BE2C (cell line): ENCODE data around the gene KRTAP9-3.
"Not testable (repeated sequence)": the region's sequence is repeated elsewhere in the genome, so short reads cannot be mapped to it uniquely, and the experiment has no call there.

Experiments used
- DNase-seq: peaks from one replicate; pipeline ENCODE4 v3.0.0-alpha.2; 2020
- H3K27me3 ChIP-seq: fragments of 250-450 bp; sonication (Bioruptor Pico); 2 replicates; pipeline ENCODE4 v1.5.1; 2020; ENCODE audit warnings: mild to moderate bottlenecking
- H3K36me3 ChIP-seq: fragments of 250-450 bp; sonication (Bioruptor Pico); 2 replicates; pipeline ENCODE4 v1.5.1; 2020; ENCODE audit warnings: mild to moderate bottlenecking
- H3K4me1 ChIP-seq: fragments of 250-450 bp; sonication (Bioruptor Pico); 2 replicates; pipeline ENCODE4 v1.5.1; 2020
- H3K4me3 ChIP-seq: 2 replicates; pipeline ENCODE4 v1.5.1; 2011; ENCODE audit warnings: low read depth, low read length
- H3K9me3 ChIP-seq: fragments of 250-450 bp; sonication (Bioruptor Pico); 2 replicates; pipeline ENCODE4 v1.5.1; 2020
- TF ChIP-seq, protein P1 (sequence below): IDR thresholded peaks from 2 replicates; pipeline ENCODE4 v1.5.1; 2012; ENCODE audit warnings: mild to moderate bottlenecking, low read depth, low read length

KRTAP9-3 gene

DNA sequence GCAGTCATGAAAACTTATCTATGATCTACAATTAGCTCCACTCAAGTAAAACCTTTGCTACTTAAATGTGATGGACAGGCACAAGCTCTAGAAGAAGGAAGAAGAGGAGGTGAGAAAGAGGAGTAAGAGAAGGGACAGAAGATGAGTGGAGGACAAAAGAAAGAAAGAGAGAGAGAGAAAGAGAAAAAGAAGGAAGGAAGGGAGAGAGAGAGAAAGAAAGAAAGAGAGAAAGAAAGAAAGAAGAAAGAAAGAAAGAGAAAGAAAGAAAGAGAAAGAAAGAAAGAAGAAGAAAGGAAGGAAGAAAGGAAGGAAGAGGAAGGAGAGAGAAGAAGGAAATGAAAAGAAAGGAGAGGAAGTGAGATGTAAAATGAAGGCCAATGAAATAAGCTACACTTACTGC is 2.2 kb upstream of the KRTAP9-3 start:
- Histone ChIP-seq H3K4me1 (no peaks in the 10 kb centered on the region), H3K27me3 (peaks cover 48% of the 10 kb centered on the region), H3K4me3 (no peak overlapping the region), H3K9me3 (no peaks in the 10 kb centered on the region), H3K36me3 (no peaks in the 10 kb centered on the region)
- TF ChIP-seq, protein P1, sequence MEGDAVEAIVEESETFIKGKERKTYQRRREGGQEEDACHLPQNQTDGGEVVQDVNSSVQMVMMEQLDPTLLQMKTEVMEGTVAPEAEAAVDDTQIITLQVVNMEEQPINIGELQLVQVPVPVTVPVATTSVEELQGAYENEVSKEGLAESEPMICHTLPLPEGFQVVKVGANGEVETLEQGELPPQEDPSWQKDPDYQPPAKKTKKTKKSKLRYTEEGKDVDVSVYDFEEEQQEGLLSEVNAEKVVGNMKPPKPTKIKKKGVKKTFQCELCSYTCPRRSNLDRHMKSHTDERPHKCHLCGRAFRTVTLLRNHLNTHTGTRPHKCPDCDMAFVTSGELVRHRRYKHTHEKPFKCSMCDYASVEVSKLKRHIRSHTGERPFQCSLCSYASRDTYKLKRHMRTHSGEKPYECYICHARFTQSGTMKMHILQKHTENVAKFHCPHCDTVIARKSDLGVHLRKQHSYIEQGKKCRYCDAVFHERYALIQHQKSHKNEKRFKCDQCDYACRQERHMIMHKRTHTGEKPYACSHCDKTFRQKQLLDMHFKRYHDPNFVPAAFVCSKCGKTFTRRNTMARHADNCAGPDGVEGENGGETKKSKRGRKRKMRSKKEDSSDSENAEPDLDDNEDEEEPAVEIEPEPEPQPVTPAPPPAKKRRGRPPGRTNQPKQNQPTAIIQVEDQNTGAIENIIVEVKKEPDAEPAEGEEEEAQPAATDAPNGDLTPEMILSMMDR = no peak
- DNase-seq = no peak

DNA sequence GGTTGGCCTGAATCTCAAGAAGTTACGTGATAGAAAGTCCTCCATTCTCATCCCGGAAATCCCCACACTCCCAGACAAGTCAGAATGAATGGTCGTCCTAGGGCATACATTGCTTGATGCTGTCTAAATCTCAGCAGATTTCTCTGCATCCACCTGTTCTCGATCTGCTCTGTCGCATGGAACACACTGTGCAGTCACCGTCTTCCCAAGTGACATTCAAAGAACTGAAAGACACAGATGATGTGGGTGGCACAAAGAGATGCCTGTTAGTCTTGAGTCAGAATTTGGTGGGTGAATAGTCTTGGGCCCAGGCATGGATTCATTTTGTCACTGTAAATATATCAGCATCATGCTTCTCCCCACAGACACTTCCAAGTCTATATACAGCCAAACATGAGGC is 518 bp upstream of the KRTAP9-3 start:
- peaks cover 47% of the 10 kb centered on the region for H3K27me3 ChIP-seq
- TF ChIP-seq, protein P1 = no peak
- H3K4me3 ChIP-seq = no peak overlapping the region
- H3K36me3 ChIP-seq = no peaks in the 10 kb centered on the region
- no peaks in the 10 kb centered on the region for H3K4me1 ChIP-seq
- DNase-seq = no peak
- no peaks in the 10 kb centered on the region for H3K9me3 ChIP-seq

DNA sequence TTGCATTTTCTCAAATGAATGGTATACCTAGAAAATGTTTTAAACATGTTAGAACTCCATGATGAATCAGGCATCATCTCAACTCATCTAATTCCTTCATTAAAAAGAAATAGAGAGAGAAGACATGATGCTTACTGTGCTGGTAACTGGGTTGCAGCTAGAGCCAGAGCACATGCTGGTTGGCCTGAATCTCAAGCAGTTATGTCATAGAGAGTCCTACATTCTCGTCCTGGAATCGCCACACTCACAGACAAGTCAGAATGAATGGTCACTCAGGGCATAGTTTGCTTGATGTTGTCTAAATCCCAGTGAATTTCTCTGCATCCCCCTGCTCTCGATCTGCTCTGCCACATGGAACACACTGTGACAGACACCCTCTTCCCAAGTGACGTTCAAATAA is 4.9 kb downstream of the KRTAP9-3 start:
- H3K27me3 ChIP-seq = peaks cover 17% of the 10 kb centered on the region
- not testable (repeated sequence) for H3K4me3 ChIP-seq, H3K9me3 ChIP-seq, H3K36me3 ChIP-seq, H3K4me1 ChIP-seq, DNase-seq

DNA sequence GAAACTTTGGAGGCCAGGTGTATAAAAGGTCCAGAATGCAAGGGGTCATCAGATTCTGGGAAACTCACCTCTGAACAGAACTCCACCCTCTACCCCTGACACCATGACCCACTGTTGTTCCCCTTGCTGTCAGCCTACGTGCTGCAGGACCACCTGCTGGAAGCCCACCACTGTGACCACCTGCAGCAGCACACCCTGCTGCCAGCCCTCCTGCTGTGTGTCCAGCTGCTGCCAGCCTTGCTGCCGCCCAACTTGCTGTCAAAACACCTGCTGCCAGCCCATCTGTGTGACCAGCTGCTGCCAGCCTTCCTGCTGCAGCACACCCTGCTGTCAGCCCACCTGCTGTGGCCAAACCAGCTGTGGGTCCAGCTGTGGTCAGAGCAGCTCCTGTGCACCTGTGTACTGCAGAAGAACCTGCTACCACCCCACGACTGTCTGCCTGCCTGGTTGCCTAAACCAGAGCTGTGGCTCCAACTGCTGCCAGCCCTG is 5.7 kb downstream of the KRTAP9-3 start, which contains the start of gene KRTAP9-8:
Gene KRTAP9-8 (plus strand): TSS at position 51 of the 489 bp plus-strand sequence. CDS start 53 bp downstream, at position 104.
- not testable (repeated sequence) for H3K36me3 ChIP-seq, DNase-seq, H3K9me3 ChIP-seq, H3K4me3 ChIP-seq, H3K4me1 ChIP-seq
- peaks cover 17% of the 10 kb centered on the region for H3K27me3 ChIP-seq

DNA sequence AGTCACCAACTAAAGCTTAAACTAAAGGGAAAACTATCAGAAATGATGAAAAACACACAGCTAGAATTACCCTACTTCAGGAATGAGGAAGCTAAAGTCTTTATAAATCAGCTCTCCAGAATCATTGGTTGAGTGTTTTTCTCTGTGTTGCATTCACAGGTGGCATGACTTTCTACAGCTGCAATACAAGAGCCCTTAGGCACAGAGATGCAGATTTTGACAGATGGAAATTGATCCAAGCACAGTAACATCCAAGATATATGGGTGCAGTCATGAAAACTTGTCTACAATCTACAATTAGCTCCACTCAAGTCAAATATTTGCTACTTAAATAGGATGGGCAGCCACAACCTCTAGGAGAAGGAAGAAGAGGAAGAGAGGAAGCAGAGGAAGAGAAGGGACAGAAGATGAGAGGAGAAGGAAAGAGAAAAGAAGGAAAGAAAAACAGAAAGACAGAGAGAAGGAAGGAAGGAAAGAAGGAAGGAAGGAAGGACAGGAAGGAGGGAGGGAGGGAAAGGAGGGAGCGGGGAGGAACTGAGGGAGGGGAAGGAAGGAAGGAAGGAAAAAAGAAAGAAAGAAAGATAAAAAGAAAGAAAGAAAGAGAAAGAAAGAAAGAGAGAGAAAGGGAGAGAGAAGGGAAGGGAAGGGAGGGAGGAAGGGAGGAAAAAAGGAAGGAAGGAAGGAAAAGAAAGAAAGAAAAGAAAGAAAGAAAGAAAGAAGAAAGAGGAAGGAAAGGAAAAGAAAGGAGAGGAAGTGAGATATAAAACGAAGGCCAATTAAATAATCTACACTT is 14.9 kb downstream of the KRTAP9-3 start:
- peaks cover 14% of the 10 kb centered on the region for H3K27me3 ChIP-seq
- not testable (repeated sequence) for H3K9me3 ChIP-seq, H3K4me3 ChIP-seq, DNase-seq, H3K36me3 ChIP-seq, H3K4me1 ChIP-seq

DNA sequence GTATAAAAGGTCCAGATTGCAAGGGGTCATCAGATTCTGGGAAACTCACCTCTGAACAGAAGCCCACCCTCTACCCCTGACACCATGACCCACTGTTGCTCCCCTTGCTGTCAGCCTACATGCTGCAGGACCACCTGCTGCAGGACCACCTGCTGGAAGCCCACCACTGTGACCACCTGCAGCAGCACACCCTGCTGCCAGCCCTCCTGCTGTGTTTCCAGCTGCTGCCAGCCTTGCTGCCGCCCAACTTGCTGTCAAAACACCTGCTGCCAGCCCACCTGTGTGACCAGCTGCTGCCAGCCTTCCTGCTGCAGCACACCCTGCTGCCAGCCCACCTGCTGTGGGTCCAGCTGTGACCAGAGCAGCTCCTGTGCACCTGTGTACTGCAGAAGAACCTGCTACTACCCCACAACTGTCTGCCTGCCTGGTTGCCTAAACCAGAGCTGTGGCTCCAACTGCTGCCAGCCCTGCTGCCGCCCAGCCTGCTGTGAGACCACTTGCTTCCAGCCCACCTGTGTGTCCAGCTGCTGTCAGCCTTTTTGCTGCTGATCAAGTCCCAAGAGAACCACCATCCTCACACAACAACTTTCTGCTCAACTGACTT is 17.5 kb downstream of the KRTAP9-3 start, which contains the start of gene KRTAP9-4:
Gene KRTAP9-4 (plus strand): TSS at position 51 of the 604 bp plus-strand sequence. CDS start 34 bp downstream, at position 85.
- H3K9me3 ChIP-seq = not testable (repeated sequence)

DNA sequence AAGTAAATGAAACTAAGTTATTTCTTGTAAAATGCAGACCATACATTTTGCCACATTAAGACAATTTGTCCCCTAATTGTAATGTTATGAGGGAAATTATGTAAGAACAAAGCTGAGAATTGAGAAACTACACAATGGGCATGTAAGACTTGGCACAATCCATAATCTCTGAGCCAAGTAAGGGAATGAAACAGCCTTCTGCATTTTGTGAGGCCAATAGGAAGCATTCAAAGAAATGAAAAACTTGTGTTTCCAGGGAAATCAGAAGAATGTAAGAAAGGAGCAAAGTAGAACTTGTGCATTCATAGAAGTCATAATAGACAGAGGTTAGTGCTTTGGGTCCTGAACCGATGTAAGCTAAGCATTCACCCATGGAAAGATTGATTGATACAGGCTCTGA is 19.0 kb downstream of the KRTAP9-3 start:
- no peak overlapping the region for H3K4me3 ChIP-seq
- H3K9me3 ChIP-seq = no peaks in the 10 kb centered on the region
- TF ChIP-seq, protein P1 = no peak
- H3K27me3 ChIP-seq = peaks cover 41% of the 10 kb centered on the region
- no peak for DNase-seq
- H3K36me3 ChIP-seq = no peaks in the 10 kb centered on the region
- H3K4me1 ChIP-seq = no peaks in the 10 kb centered on the region

More for the DNA sequence above, 17.5 kb downstream of the KRTAP9-3 start, which contains the start of gene KRTAP9-4:
- not testable (repeated sequence) for DNase-seq, H3K36me3 ChIP-seq, H3K4me1 ChIP-seq, H3K4me3 ChIP-seq
- H3K27me3 ChIP-seq = peaks cover 37% of the 10 kb centered on the region

DNA sequence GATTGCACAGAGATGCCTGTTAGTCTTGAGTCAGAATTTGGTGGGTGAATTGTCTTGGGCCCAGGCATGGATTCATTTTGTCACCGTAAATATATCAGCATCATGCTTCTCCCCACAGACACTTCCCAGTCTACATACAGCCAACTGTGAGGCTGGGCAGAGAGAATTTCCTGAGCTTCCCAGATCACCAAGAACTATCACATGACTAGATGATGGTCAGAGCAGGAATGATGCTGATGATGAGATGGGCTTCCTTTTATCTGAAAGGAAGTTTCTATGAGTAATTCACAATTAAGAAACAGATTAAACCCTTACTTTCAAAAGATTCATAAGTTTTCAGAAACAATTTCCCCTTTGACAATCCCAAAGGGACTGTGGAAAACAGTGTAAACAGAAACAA is 22.6 kb downstream of the KRTAP9-3 start:
- peaks cover 74% of the 10 kb centered on the region for H3K27me3 ChIP-seq
- H3K4me3 ChIP-seq = no peak overlapping the region
- no peak for DNase-seq
- no peaks in the 10 kb centered on the region for H3K9me3 ChIP-seq
- H3K36me3 ChIP-seq = no peaks in the 10 kb centered on the region
- no peaks in the 10 kb centered on the region for H3K4me1 ChIP-seq
- TF ChIP-seq, protein P1 = no peak

DNA sequence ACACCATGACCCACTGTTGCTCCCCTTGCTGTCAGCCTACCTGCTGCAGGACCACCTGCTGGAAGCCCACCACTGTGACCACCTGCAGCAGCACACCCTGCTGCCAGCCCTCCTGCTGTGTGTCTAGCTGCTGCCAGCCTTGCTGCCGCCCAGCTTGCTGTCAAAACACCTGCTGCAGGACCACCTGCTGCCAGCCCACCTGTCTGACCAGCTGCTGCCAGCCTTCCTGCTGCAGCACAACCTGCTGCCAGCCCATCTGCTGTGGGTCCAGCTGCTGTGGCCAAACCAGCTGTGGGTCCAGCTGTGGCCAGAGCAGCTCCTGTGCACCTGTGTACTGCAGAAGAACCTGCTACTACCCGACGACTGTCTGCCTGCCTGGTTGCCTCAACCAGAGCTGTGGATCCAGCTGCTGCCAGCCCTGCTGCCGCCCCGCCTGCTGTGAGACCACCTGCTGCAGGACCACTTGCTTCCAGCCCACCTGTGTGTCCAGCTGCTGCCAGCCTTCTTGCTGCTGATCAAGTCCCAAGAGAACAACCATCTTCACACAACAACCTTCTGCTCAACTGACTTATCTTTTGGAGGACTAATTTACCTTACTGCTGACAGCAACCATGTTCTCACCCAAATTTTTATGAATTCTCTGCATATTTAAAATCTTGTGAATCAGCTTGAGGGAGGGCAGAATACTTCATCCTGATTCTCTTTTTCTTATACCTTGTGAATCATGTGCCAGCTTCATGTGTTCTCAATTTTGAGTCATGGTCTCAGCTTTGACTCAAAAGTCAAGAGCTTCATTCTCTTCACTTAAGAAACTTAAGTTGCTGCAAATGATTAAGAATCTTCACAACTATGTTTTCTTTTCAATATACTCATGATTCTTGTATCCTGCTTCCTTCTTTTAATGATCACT is 23.4 kb downstream of the KRTAP9-3 start, which contains the start of gene KRTAP9-9:
Gene KRTAP9-9 (plus strand): TSS at position 4 of the 910 bp plus-strand sequence.
- H3K4me1 ChIP-seq, H3K36me3 ChIP-seq, DNase-seq, H3K9me3 ChIP-seq, H3K4me3 ChIP-seq: not testable (repeated sequence)
- H3K27me3 ChIP-seq = peaks cover 75% of the 10 kb centered on the region
